Panc1 (cell line): ENCODE data around the gene TBX20. TPM values are rescaled to one million over a fixed set of nuclear protein-coding genes. Genes with fewer than 3 reads are reported as not detected.

Experiments used
- ATAC-seq: fragments of 200-7000 bp; cut with Tn5 transposase; 2 replicates; pipeline ENCODE4 v1.9.1; 2020; ENCODE audit warnings: mild to moderate bottlenecking, moderate library complexity
- BruUV-seq: library from RNA; stranded (reverse); fragments of 400-500 nt; replicated peaks from 2 replicates; lab custom pipeline; 2021; lab: Mats Ljungman, UMichigan
- CTCF ChIA-PET: fragments of 300-600 bp; sonication (Branson Sonifier 250); formaldehyde crosslinking; loops from one replicate; lab custom pipeline; 2022; ENCODE audit warnings: antibody characterized with exemption; lab: Charles Lee
- POLR2A ChIA-PET: fragments of 300-600 bp; sonication (Branson Sonifier 250); formaldehyde crosslinking; loops from one replicate; lab custom pipeline; 2022; ENCODE audit warnings: antibody characterized with exemption; lab: Charles Lee
- DNase-seq: peaks from one replicate; pipeline ENCODE4 v3.0.0-alpha.2; 2010; ENCODE audit warnings: low read depth, low spot score
- H3K27ac ChIP-seq: 2 replicates; pipeline ENCODE4 v1.5.1; 2011; ENCODE audit warnings: mild to moderate bottlenecking, low read length, inconsistent platforms
- H3K27me3 ChIP-seq: fragments of 200-500 bp; sonication (Bioruptor generic); 2 replicates; pipeline ENCODE4 v1.6.0; 2014; ENCODE audit warnings: low read length, inconsistent platforms; ENCODE audit not compliant: control insufficient read depth, insufficient read depth
- H3K36me3 ChIP-seq: fragments of 200-500 bp; sonication (Bioruptor generic); 2 replicates; pipeline ENCODE4 v1.5.1; 2014; ENCODE audit warnings: inconsistent platforms, mild to moderate bottlenecking, low read length, moderate library complexity; ENCODE audit not compliant: control insufficient read depth, insufficient read depth
- H3K4me1 ChIP-seq: 2 replicates; pipeline ENCODE4 v1.5.1; 2011; ENCODE audit warnings: inconsistent platforms, mild to moderate bottlenecking, low read length, moderate library complexity; ENCODE audit not compliant: control insufficient read depth, insufficient read depth
- H3K4me3 ChIP-seq, 2 experiments: 2 replicates each; pipeline ENCODE4 v1.5.1; 2011 to 2012; ENCODE audit warnings: low read depth in 2 of 2, low read length in 2 of 2, mild to moderate bottlenecking in 2 of 2, inconsistent platforms in 1 of 2, moderate library complexity in 1 of 2
- H3K9me3 ChIP-seq: fragments of 200-500 bp; sonication (Bioruptor generic); 2 replicates; pipeline ENCODE4 v1.5.1; 2014; ENCODE audit warnings: low read depth, mild to moderate bottlenecking, inconsistent platforms, low read length, moderate library complexity; ENCODE audit not compliant: control insufficient read depth, insufficient read depth
- POLR2AphosphoS5 ChIP-seq: IDR thresholded peaks from 2 replicates; pipeline ENCODE4 v1.6.1; 2012; ENCODE audit warnings: mild to moderate bottlenecking, low read depth, low read length, moderate library complexity
- SIN3A ChIP-seq: IDR thresholded peaks from 2 replicates; pipeline ENCODE4 v1.6.1; 2012; ENCODE audit warnings: low read depth, mild to moderate bottlenecking, low read length, moderate library complexity, borderline replicate concordance; ENCODE audit not compliant: insufficient read depth
- TCF7L2 ChIP-seq: IDR thresholded peaks from 2 replicates; pipeline ENCODE4 v1.6.1; 2011; ENCODE audit warnings: mild to moderate bottlenecking, low read depth, low read length, inconsistent platforms
- in situ Hi-C: cut with HindIII; loops from 2 replicates; pipeline ENCODE4 v1.10.0; 2016; ENCODE audit warnings: low sequenced_read_pairs, low pct_unique_long_range_greater_than_20kb
- intact Hi-C: fragments of 100-400 bp; cut with micrococcal nuclease; formaldehyde crosslinking; loops from one replicate; pipeline ENCODE4 v1.10.0; 2022; ENCODE audit not compliant: unreplicated experiment
- total RNA-seq: library from RNA; stranded (reverse); gene quantifications from one replicate; pipeline ENCODE4 v1.2.1, GENCODE V29; 2021; ENCODE audit not compliant: unreplicated experiment
- TF ChIP-seq, protein P1 (sequence below): fragments of 450-650 bp; IDR thresholded peaks from 2 replicates; pipeline ENCODE4 v1.5.1; 2017; ENCODE audit warnings: mild to moderate bottlenecking
- TF ChIP-seq, protein P2 (sequence below), 2 experiments: IDR thresholded peaks; 2 replicates each; pipeline ENCODE4 v1.6.1; 2011 to 2012; ENCODE audit warnings: low read depth in 2 of 2, control low read depth in 1 of 2, low read length in 1 of 2, mild to moderate bottlenecking in 1 of 2, moderate library complexity in 1 of 2; ENCODE audit not compliant: insufficient read depth in 1 of 2

TBX20 gene
- total RNA-seq, 1 experiment from 2014 or later: not detected

DNA sequence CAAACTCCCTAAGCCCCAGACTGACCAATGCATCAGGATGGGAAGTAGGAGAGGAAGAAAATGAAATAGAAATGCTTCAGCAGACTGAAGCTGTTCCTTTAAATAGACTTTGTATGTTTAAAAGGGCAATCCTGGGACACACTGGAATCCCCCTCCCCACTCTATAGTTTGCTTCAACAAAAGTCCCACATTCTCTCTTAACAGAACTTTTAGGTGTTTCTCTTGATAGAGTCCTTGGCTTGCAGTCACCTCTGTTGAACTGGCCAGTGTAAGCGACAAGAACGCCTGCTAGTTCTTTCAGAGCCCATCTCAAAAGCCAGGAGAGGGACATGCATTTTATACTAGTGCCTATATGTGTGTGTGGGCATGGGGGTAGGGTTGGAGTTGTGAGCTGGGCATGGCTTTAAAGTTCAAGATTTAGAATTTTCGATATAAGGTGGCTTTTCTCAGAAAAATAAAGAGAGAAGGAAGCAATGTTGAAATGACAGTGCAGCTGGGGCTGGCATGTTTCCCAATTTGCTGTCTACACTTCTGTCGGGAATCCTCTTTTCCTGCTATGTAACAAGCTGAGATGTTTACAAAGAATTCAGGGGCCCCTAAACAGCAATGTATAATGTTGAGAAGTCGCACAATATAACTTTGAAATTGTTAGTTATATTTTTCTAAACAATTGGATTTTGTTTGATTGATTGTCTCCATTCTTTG, 2.1 kb downstream of the TBX20 start:
- DNase-seq (no peak), ATAC-seq (no peak)
- H3K36me3 ChIP-seq: no peaks in the 10 kb centered on the region; the same call in 1 of the 2 replicates
- in situ Hi-C loops (no loop called here), intact Hi-C loops (no loop called here)
- TF ChIP-seq TCF7L2 (no peak), POLR2AphosphoS5 (no peak), SIN3A (no peak)
- TF ChIP-seq, protein P1, sequence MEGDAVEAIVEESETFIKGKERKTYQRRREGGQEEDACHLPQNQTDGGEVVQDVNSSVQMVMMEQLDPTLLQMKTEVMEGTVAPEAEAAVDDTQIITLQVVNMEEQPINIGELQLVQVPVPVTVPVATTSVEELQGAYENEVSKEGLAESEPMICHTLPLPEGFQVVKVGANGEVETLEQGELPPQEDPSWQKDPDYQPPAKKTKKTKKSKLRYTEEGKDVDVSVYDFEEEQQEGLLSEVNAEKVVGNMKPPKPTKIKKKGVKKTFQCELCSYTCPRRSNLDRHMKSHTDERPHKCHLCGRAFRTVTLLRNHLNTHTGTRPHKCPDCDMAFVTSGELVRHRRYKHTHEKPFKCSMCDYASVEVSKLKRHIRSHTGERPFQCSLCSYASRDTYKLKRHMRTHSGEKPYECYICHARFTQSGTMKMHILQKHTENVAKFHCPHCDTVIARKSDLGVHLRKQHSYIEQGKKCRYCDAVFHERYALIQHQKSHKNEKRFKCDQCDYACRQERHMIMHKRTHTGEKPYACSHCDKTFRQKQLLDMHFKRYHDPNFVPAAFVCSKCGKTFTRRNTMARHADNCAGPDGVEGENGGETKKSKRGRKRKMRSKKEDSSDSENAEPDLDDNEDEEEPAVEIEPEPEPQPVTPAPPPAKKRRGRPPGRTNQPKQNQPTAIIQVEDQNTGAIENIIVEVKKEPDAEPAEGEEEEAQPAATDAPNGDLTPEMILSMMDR: no peak
- TF ChIP-seq, protein P2, sequence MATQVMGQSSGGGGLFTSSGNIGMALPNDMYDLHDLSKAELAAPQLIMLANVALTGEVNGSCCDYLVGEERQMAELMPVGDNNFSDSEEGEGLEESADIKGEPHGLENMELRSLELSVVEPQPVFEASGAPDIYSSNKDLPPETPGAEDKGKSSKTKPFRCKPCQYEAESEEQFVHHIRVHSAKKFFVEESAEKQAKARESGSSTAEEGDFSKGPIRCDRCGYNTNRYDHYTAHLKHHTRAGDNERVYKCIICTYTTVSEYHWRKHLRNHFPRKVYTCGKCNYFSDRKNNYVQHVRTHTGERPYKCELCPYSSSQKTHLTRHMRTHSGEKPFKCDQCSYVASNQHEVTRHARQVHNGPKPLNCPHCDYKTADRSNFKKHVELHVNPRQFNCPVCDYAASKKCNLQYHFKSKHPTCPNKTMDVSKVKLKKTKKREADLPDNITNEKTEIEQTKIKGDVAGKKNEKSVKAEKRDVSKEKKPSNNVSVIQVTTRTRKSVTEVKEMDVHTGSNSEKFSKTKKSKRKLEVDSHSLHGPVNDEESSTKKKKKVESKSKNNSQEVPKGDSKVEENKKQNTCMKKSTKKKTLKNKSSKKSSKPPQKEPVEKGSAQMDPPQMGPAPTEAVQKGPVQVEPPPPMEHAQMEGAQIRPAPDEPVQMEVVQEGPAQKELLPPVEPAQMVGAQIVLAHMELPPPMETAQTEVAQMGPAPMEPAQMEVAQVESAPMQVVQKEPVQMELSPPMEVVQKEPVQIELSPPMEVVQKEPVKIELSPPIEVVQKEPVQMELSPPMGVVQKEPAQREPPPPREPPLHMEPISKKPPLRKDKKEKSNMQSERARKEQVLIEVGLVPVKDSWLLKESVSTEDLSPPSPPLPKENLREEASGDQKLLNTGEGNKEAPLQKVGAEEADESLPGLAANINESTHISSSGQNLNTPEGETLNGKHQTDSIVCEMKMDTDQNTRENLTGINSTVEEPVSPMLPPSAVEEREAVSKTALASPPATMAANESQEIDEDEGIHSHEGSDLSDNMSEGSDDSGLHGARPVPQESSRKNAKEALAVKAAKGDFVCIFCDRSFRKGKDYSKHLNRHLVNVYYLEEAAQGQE (IDR thresholded peaks at IDR 0.05; ENCODE audit: insufficient read depth in 1 of 2, low read depth in 2 of 2, low read length in 1 of 2): no peak
- no peak overlapping the region for H3K27ac ChIP-seq
- H3K4me1 ChIP-seq: no peaks in the 10 kb centered on the region
- ChIA-PET POLR2A (no interaction called here), CTCF (no interaction called here)
- H3K9me3 ChIP-seq: no peaks in the 10 kb centered on the region
- H3K27me3 ChIP-seq: peaks cover 58% of the 10 kb centered on the region
- no TSS peak for BruUV-seq
- no peak overlapping the region for H3K4me3 ChIP-seq

DNA sequence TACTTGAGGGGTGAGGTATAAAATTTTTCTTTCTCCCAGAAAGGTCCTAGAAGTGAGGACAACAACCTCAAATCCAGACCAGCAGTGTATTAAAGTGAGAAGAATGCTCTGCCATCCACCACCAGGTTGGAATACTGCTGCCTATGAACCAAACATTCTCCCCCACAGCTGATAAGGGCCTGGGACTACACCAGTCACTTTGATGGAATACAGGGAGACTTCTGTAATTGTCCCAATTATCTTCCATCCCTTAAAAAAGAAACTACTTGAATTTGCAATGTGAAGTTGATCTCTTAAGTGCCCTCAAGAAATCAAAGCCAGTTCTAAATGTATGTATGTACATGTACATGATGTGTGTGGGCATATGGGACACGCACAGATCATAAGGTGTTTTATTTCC, 3.0 kb downstream of the TBX20 start:
- CTCF ChIA-PET: no interaction called here
- H3K36me3 ChIP-seq: no peaks in the 10 kb centered on the region; the same call in 1 of the 2 replicates
- TF ChIP-seq, protein P2 (IDR thresholded peaks at IDR 0.05; ENCODE audit: insufficient read depth in 1 of 2, low read depth in 2 of 2, low read length in 1 of 2): no peak
- TF ChIP-seq TCF7L2 (no peak), SIN3A (no peak), POLR2AphosphoS5 (no peak)
- TF ChIP-seq, protein P1: no peak
- POLR2A ChIA-PET: no interaction called here
- in situ Hi-C loops: no loop called here
- H3K4me1 ChIP-seq: no peaks in the 10 kb centered on the region
- intact Hi-C loops: no loop called here
- peaks cover 55% of the 10 kb centered on the region for H3K27me3 ChIP-seq
- no peak overlapping the region for H3K4me3 ChIP-seq
- H3K9me3 ChIP-seq: no peaks in the 10 kb centered on the region
- H3K27ac ChIP-seq: no peak overlapping the region
- BruUV-seq: no TSS peak
- no peak for DNase-seq
- ATAC-seq: no peak
